ENCODE results near the gene BMP10.

Gene BMP10

DNA sequence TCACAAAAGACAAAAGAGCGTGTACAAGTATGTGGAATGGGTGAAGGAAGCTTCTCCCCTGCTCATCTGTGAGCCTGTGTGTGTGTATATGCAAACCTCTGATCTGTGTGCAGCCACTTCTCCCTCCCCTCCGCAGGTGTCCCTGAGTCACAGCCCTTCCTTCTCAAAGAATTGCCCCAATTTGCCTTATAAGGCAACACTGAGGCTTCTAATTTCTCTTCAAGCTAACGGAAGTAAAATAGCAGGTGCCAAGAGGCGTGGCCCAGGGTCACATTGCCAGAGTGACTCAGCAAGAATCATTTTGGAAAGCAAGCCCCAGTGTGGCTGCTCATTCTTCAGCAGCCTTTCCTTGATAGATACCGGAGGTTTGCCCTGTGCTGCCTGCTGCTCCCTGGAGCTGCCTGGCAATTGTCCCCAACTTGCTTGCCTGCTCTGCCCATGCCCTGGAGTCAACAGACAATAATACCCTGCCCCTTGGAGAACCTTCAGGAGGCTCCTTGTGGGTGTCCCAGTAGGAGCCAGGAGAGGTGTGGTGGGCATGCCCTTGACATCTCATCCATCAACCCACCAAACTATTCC lies 37.3 kb upstream of the BMP10 start:
- no peak overlapping the region for H3K4me3 ChIP-seq (replicated peaks in 1 of 2; ENCODE audit: low read depth in 2 of 2, low read length in 2 of 2)
- TF ChIP-seq CTCF (IDR thresholded peaks at IDR 0.05; ENCODE audit: low read depth, low read length): no peak
- DNase-seq (ENCODE audit: low read depth in 2 of 2): peak; percentile 79 to 91

DNA sequence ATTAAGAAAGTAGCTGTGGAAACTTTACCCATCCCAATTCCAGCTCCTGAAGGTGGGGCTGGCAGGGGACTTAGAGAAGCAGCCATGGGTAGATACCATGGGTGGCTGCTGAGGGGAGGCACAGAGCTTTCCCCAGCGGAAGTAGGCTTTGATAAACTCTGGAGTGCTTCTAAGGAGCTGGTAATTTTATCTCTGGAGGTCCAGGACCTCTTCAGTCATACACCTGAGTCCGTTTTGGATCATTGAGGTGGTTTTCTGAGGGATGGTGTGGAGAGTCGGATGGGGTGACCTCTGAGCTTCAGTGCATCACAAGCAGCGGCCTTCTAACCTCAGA lies 36.7 kb upstream of the BMP10 start:
- no peak overlapping the region for H3K4me3 ChIP-seq (replicated peaks in 1 of 2; ENCODE audit: low read depth in 2 of 2, low read length in 2 of 2)
- no peak for TF ChIP-seq CTCF (IDR thresholded peaks at IDR 0.05; ENCODE audit: low read depth, low read length)
- DNase-seq (ENCODE audit: low read depth in 2 of 2): no peak

DNA sequence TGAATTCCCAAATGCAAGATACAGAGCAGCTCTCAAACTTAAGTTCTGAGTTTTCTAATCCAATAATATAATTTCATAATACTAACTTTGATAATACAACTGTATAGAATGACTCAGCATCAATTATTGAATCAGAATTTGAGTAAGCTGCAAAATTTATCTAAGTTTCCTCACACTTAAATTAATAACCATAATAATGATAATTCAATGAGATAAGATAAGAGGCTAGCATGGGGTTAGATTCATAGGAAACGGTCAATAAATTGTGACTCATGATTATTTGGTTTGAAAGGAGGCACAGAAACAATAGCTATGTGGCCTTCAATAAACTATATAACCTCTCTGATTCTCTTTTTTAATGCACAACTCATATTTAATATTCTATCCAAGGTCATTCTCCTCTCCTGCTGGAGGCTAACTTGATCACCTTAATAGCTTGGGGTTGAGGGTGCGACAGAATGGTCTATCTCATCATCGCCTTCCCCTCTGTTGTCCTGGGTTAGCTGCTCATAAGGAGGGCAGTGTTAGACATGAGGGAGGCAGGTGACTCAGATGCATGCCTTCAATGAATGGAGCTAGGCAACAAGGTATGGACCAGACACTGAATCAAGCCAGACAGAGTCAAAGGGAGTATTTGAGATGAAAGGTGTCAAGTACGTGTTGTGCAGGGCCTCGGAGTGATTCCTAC lies 36.2 kb upstream of the BMP10 start:
- H3K4me3 ChIP-seq (replicated peaks in 1 of 2; ENCODE audit: low read depth in 2 of 2, low read length in 2 of 2): no peak overlapping the region
- DNase-seq (ENCODE audit: low read depth in 2 of 2): no peak
- no peak for TF ChIP-seq CTCF (IDR thresholded peaks at IDR 0.05; ENCODE audit: low read depth, low read length)

DNA sequence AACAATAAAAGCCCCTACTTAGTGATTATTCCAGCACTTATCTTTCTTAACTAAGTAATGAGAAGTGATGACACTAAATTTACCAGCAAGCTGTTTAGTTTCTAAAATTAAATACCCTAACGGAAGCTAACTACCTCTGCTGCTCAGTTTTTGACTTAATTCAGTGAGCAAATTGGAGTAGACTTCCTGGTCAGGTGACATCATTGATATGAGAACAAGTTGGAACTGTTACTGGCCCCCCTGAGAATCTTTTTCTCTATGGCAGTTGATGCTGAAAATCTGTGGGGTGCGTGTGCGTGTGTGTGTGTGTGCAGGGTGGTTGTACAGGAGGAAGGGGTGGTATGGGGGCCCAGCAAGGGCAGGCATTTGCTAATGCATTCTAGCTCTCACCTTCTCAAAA lies 35.5 kb upstream of the BMP10 start:
- DNase-seq (ENCODE audit: low read depth in 2 of 2): no peak
- H3K4me3 ChIP-seq (replicated peaks in 1 of 2; ENCODE audit: low read depth in 2 of 2, low read length in 2 of 2): no peak overlapping the region
- no peak for TF ChIP-seq CTCF (IDR thresholded peaks at IDR 0.05; ENCODE audit: low read depth, low read length)

DNA sequence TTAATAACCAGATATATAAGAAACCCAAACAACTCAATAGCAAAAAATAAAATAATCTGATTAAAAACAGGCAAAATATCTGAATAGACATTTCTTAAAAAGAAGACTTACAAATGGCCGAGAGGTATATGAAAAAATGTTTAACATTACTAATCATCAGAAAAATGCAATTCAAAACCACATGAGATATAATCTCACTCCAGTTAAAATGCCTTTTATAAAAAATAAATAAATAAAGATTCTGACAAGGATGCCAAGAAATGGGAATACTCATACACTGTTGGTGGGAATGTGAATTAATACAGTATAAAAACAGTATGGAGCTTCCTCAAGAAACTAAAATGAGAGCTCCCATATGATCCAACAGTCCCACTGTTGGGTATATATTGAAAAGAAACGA lies 33.9 kb upstream of the BMP10 start:
- H3K4me3 ChIP-seq (replicated peaks in 1 of 2; ENCODE audit: low read depth in 2 of 2, low read length in 2 of 2): no peak overlapping the region
- DNase-seq (ENCODE audit: low read depth in 2 of 2): no peak
- TF ChIP-seq CTCF (IDR thresholded peaks at IDR 0.05; ENCODE audit: low read depth, low read length): no peak

DNA sequence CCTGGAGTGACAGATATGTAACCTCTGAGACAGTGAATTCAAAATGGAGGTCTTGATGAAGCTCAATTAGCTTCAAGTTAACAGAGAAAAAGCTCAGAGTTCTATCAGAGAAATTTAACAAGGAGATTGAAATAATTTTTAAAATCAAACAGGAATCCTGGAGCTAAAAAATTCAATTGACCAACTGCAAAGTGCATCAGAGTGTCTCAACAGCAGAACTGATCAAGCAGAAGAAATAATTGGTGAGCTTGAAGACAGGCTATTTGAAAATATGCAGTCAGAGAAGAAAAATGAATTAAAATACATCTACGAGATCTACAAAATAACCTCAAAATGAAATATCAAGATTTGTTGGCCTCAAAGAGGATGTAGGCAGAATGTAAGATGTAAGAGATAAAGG lies 30.4 kb upstream of the BMP10 start:
- DNase-seq (ENCODE audit: low read depth in 2 of 2): no peak
- no peak overlapping the region for H3K4me3 ChIP-seq (replicated peaks in 1 of 2; ENCODE audit: low read depth in 2 of 2, low read length in 2 of 2)
- no peak for TF ChIP-seq CTCF (IDR thresholded peaks at IDR 0.05; ENCODE audit: low read depth, low read length)

DNA sequence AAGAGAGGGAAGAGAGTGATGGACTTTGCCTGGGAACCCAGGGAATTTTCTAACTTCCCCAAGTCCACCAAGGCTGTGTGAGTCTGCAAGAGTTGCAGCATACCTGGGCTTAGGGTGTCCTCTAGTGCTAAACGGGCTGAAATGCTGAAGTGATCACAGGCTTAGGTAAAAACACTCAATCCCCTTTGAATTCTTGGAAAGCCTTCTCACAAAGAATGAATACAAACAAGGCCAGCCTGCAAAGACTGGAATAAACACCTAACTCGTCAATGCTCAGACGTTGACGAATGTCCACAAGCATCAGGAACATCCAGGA lies 30.0 kb upstream of the BMP10 start:
- peak; percentile 49 to 52 for DNase-seq (ENCODE audit: low read depth in 2 of 2)
- peak; percentile 8 for TF ChIP-seq CTCF (IDR thresholded peaks at IDR 0.05; ENCODE audit: low read depth, low read length)
- H3K4me3 ChIP-seq (replicated peaks in 1 of 2; ENCODE audit: low read depth in 2 of 2, low read length in 2 of 2): no peak overlapping the region
